Neural cell (in vitro differentiated cells): ENCODE data around the gene ADGRD1.

Experiments
- CTCF ChIP-seq: fragments of 450-650 bp; IDR thresholded peaks from 2 replicates; pipeline ENCODE4 v1.5.1; 2014; ENCODE audit warnings: antibody characterized with exemption, mild to moderate bottlenecking, moderate library complexity; ENCODE audit not compliant: poor library complexity, severe bottlenecking
- EP300 ChIP-seq: fragments of 450-650 bp; conservative IDR thresholded peaks from 2 replicates; pipeline ENCODE4 v1.6.1; 2014; ENCODE audit warnings: antibody characterized with exemption, mild to moderate bottlenecking, moderate library complexity; ENCODE audit not compliant: poor library complexity, severe bottlenecking
- EZH2 ChIP-seq: fragments of 200-600, 300-800 bp; shearing (Covaris generic), sonication (generic); IDR thresholded peaks from 2 replicates; pipeline ENCODE4 v1.6.1; 2014; ENCODE audit warnings: antibody characterized with exemption, low read length, borderline replicate concordance, mild to moderate bottlenecking; ENCODE audit not compliant: insufficient read depth, poor library complexity, severe bottlenecking
- MXI1 ChIP-seq: fragments of 450-650 bp; conservative IDR thresholded peaks from 2 replicates; pipeline ENCODE4 v1.6.1; 2014; ENCODE audit warnings: antibody characterized with exemption, mild to moderate bottlenecking; ENCODE audit not compliant: poor library complexity, severe bottlenecking
- POLR2AphosphoS5 ChIP-seq: IDR thresholded peaks from 2 replicates; pipeline ENCODE4 v1.6.1; 2012
- RAD21 ChIP-seq: fragments of 450-650 bp; conservative IDR thresholded peaks from 2 replicates; pipeline ENCODE4 v1.6.1; 2014; ENCODE audit warnings: antibody characterized with exemption, mild to moderate bottlenecking, moderate library complexity
- TAF1 ChIP-seq: IDR thresholded peaks from 2 replicates; pipeline ENCODE4 v1.6.1; 2012; ENCODE audit warnings: low read depth
- TF ChIP-seq, protein P1 (sequence below): IDR thresholded peaks from 2 replicates; pipeline ENCODE4 v1.6.1; 2012; ENCODE audit warnings: borderline replicate concordance

GRCh38 chr12:131000000-131000486 is 46.3 kb downstream of the ADGRD1 start:
- no peak for TF ChIP-seq CTCF
- no peak for TF ChIP-seq MXI1
- TF ChIP-seq RAD21, result no peak
- TF ChIP-seq EZH2, result no peak
- TF ChIP-seq, protein P1, sequence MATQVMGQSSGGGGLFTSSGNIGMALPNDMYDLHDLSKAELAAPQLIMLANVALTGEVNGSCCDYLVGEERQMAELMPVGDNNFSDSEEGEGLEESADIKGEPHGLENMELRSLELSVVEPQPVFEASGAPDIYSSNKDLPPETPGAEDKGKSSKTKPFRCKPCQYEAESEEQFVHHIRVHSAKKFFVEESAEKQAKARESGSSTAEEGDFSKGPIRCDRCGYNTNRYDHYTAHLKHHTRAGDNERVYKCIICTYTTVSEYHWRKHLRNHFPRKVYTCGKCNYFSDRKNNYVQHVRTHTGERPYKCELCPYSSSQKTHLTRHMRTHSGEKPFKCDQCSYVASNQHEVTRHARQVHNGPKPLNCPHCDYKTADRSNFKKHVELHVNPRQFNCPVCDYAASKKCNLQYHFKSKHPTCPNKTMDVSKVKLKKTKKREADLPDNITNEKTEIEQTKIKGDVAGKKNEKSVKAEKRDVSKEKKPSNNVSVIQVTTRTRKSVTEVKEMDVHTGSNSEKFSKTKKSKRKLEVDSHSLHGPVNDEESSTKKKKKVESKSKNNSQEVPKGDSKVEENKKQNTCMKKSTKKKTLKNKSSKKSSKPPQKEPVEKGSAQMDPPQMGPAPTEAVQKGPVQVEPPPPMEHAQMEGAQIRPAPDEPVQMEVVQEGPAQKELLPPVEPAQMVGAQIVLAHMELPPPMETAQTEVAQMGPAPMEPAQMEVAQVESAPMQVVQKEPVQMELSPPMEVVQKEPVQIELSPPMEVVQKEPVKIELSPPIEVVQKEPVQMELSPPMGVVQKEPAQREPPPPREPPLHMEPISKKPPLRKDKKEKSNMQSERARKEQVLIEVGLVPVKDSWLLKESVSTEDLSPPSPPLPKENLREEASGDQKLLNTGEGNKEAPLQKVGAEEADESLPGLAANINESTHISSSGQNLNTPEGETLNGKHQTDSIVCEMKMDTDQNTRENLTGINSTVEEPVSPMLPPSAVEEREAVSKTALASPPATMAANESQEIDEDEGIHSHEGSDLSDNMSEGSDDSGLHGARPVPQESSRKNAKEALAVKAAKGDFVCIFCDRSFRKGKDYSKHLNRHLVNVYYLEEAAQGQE, result no peak
- no peak for TF ChIP-seq POLR2AphosphoS5
- no peak for TF ChIP-seq EP300
- no peak for TF ChIP-seq TAF1
